NCI-H2171 treated with DMSO at 0.1 percent for 48 hours (cell line): ENCODE results near the gene CDHR2.
A peak's percentile ranks its signal among the peaks of the same experiment; 100 is the strongest.

ENCODE experiments used
- DNase-seq: peaks from one replicate; lab custom pipeline; 2025; lab: John Stamatoyannopoulos, UW

Gene CDHR2

GRCh38 chr5:176639208-176639607 is 90.1 kb downstream of the CDHR2 start:
- DNase-seq: no peak

- peak; percentile 79 for DNase-seq
Observed at GRCh38 chr5:176639981-176640380, 90.8 kb downstream of the CDHR2 start.

- no peak for DNase-seq
Observed at GRCh38 chr5:176640616-176641015, 91.5 kb downstream of the CDHR2 start.

- no peak for DNase-seq
Observed at GRCh38 chr5:176642675-176643490, 93.7 kb downstream of the CDHR2 start.

- DNase-seq: no peak
Observed at GRCh38 chr5:176643491-176644219, 94.5 kb downstream of the CDHR2 start.

- DNase-seq: no peak
Observed at GRCh38 chr5:176644294-176644693, 95.2 kb downstream of the CDHR2 start.

GRCh38 chr5:176644878-176645670 is 95.9 kb downstream of the CDHR2 start:
- DNase-seq: no peak
